ENCODE results near the gene NIP7.
"Not testable (repeated sequence)": the region's sequence is repeated elsewhere in the genome, so short reads cannot be mapped to it uniquely, and the experiment has no call there.

The NIP7 gene

GRCh38 chr16:69339289-69340094 lies at the start of gene NIP7, which contains the start of gene COG8:
TSS of gene NIP7 (plus strand) at chr16:69339772. CDS start at chr16:69339830, 58 bp downstream.
TSS of gene COG8 (minus strand) at chr16:69339564. CDS start at chr16:69339552, 12 bp downstream.
- peak within 1 kb of the TSS; percentile 93 for H3K4me3 ChIP-seq (ENCODE audit: low read length)
- TF ChIP-seq, protein P1, sequence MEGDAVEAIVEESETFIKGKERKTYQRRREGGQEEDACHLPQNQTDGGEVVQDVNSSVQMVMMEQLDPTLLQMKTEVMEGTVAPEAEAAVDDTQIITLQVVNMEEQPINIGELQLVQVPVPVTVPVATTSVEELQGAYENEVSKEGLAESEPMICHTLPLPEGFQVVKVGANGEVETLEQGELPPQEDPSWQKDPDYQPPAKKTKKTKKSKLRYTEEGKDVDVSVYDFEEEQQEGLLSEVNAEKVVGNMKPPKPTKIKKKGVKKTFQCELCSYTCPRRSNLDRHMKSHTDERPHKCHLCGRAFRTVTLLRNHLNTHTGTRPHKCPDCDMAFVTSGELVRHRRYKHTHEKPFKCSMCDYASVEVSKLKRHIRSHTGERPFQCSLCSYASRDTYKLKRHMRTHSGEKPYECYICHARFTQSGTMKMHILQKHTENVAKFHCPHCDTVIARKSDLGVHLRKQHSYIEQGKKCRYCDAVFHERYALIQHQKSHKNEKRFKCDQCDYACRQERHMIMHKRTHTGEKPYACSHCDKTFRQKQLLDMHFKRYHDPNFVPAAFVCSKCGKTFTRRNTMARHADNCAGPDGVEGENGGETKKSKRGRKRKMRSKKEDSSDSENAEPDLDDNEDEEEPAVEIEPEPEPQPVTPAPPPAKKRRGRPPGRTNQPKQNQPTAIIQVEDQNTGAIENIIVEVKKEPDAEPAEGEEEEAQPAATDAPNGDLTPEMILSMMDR (IDR thresholded peaks at IDR 0.05; ENCODE audit: insufficient read depth, low read depth, low read length, missing control alignments), result peak; percentile 85
- DNase-seq (ENCODE audit: low read depth), result peak; percentile 99

DNA sequence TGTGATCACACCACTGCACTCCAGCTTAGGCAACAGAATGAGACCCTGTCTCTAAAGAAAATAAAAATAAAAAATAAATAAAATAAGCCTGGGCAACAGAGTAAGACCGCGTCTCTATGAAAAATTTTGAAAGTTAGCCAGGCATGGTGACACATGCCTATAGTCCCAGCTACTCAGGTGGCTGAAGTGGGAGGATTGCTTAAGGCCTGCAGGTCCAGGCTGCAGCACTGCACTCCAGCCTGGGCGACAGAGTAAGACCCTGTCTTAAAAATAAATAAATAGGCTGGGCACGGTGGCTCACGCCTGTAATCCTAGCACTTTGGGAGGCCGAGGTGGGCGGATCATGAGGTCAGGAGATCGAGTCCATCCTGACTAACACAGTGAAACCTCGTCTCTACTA lies 47.9 kb upstream of the NIP7 start:
- not testable (repeated sequence) for H3K4me3 ChIP-seq (ENCODE audit: low read length); DNase-seq (ENCODE audit: low read depth)

DNA sequence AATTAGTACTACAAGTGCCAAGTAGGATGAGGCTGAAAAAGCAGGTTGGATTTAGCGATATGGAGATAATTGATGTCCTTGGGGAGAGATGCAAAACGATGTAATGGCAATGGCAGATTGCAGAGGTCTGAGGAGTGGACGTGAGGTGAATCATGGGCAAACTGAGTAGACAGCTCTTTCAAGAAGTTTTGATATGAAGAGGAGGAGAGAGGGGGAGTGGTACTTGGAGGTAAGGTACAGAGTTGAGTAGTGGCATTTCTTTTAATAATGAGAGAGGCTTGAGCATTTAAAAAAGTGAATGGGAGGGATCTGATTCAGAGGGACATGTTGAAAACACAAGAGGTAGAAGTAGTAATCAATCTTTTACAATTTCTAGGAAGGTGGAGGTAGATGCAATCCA lies 46.2 kb upstream of the NIP7 start:
- TF ChIP-seq, protein P1 (IDR thresholded peaks at IDR 0.05; ENCODE audit: insufficient read depth, low read depth, low read length, missing control alignments), result no peak
- no peak overlapping the region for H3K4me3 ChIP-seq (ENCODE audit: low read length)
- no peak for DNase-seq (ENCODE audit: low read depth)

DNA sequence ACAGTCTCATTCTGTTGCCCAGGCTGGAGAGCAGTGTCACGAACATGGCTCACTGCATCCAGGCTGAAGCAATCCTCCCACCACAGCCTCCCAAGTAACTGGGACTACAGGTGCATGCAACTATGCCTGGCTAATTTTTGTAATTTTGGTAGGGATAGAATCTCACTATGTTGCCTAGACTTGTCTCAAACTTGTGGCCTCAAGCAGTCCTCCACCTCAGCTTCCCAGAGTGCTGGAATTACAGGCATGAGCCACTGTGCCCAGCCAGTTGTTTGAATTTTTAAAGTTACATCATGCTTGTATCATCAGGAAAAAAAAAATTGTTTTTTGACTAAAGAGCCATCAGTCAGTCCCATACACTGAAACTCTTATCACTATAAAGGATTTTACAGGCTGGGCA lies 45.5 kb upstream of the NIP7 start:
- H3K4me3 ChIP-seq (ENCODE audit: low read length), result no peak overlapping the region
- peak; percentile 79 for DNase-seq (ENCODE audit: low read depth)
- TF ChIP-seq, protein P1 (IDR thresholded peaks at IDR 0.05; ENCODE audit: insufficient read depth, low read depth, low read length, missing control alignments), result no peak

GRCh38 chr16:69296771-69297170 lies 42.8 kb upstream of the NIP7 start:
- DNase-seq (ENCODE audit: low read depth), result not testable (repeated sequence)

GRCh38 chr16:69298261-69298660 lies 41.3 kb upstream of the NIP7 start:
- DNase-seq (ENCODE audit: low read depth), result no peak
- no peak overlapping the region for H3K4me3 ChIP-seq (ENCODE audit: low read length)
- TF ChIP-seq, protein P1 (IDR thresholded peaks at IDR 0.05; ENCODE audit: insufficient read depth, low read depth, low read length, missing control alignments), result no peak

More at GRCh38 chr16:69296771-69297170, 42.8 kb upstream of the NIP7 start:
- H3K4me3 ChIP-seq (ENCODE audit: low read length), result not testable (repeated sequence)

GRCh38 chr16:69301187-69301586 lies 38.4 kb upstream of the NIP7 start:
- TF ChIP-seq, protein P1 (IDR thresholded peaks at IDR 0.05; ENCODE audit: insufficient read depth, low read depth, low read length, missing control alignments), result no peak
- no peak overlapping the region for H3K4me3 ChIP-seq (ENCODE audit: low read length)
- no peak for DNase-seq (ENCODE audit: low read depth)

DNA sequence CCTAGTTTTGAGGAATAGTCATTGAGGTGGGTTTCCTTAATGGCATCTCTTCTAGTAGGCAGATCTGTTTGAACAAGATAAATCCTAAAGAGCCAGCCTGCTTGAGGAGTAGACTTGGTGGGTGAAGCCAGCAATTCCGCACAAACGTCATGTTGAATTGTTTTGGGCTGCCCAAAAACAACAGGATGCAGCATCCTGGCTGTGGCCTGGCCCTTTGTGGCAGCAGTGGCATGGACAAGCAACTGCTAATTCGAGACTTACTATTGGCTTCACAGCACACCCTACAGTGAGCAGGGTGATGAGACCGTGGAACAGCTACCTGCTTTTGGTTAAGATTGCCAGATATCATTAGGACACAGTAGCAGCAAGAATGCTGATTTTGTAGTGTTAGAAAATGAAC lies 37.7 kb upstream of the NIP7 start:
- DNase-seq (ENCODE audit: low read depth), result no peak
- no peak overlapping the region for H3K4me3 ChIP-seq (ENCODE audit: low read length)
- TF ChIP-seq, protein P1 (IDR thresholded peaks at IDR 0.05; ENCODE audit: insufficient read depth, low read depth, low read length, missing control alignments), result no peak

Measured in epithelial cell of esophagus (primary cell).